ENCODE data around the gene PTPRN2.

The PTPRN2 gene

GRCh38 chr7:157816526-157817250 is 770.9 kb downstream of the PTPRN2 start:
- no peak for DNase-seq (ENCODE audit: low read depth)
- TF ChIP-seq CTCF (conservative IDR thresholded peaks at IDR 0.05; ENCODE audit: low read depth, low read length), result no peak
- no peak overlapping the region for H3K4me3 ChIP-seq (ENCODE audit: low read depth, low read length)

GRCh38 chr7:157816086-157816485 is 771.5 kb downstream of the PTPRN2 start:
- no peak for TF ChIP-seq CTCF (conservative IDR thresholded peaks at IDR 0.05; ENCODE audit: low read depth, low read length)
- DNase-seq (ENCODE audit: low read depth), result no peak
- no peak overlapping the region for H3K4me3 ChIP-seq (ENCODE audit: low read depth, low read length)

- H3K4me3 ChIP-seq (ENCODE audit: low read depth, low read length), result no peak overlapping the region
- DNase-seq (ENCODE audit: low read depth), result no peak
- TF ChIP-seq CTCF (conservative IDR thresholded peaks at IDR 0.05; ENCODE audit: low read depth, low read length), result no peak
Measured at GRCh38 chr7:157815706-157816022, 772.0 kb downstream of the PTPRN2 start.

GRCh38 chr7:157814931-157815705 is 772.5 kb downstream of the PTPRN2 start:
- H3K4me3 ChIP-seq (ENCODE audit: low read depth, low read length), result no peak overlapping the region
- TF ChIP-seq CTCF (conservative IDR thresholded peaks at IDR 0.05; ENCODE audit: low read depth, low read length), result no peak
- DNase-seq (ENCODE audit: low read depth), result no peak

- H3K4me3 ChIP-seq (ENCODE audit: low read depth, low read length), result no peak overlapping the region
- no peak for DNase-seq (ENCODE audit: low read depth)
- no peak for TF ChIP-seq CTCF (conservative IDR thresholded peaks at IDR 0.05; ENCODE audit: low read depth, low read length)
Measured at GRCh38 chr7:157813741-157814661, 773.6 kb downstream of the PTPRN2 start.

GRCh38 chr7:157813053-157813452 is 774.6 kb downstream of the PTPRN2 start:
- TF ChIP-seq CTCF (conservative IDR thresholded peaks at IDR 0.05; ENCODE audit: low read depth, low read length), result no peak
- no peak overlapping the region for H3K4me3 ChIP-seq (ENCODE audit: low read depth, low read length)
- no peak for DNase-seq (ENCODE audit: low read depth)

All from choroid plexus epithelial cell (primary cell).